NCI-H128 (cell line): ENCODE data around the gene TARS1.
"Not testable (repeated sequence)": the region's sequence is repeated elsewhere in the genome, so short reads cannot be mapped to it uniquely, and the experiment has no call there.

Experiments
- DNase-seq: peaks from one replicate; lab custom pipeline; 2025; ENCODE audit not compliant: unreplicated experiment; lab: John Stamatoyannopoulos, UW

TARS1 gene

GRCh38 chr5:33482335-33482734 lies 41.6 kb downstream of the TARS1 start:
- no peak for DNase-seq

- no peak for DNase-seq
These were observed 46.5 kb downstream of the TARS1 start for GRCh38 chr5:33487236-33487635.

- DNase-seq, result no peak
These were observed 48.0 kb downstream of the TARS1 start for GRCh38 chr5:33488558-33489355.

- DNase-seq, result no peak
These were observed 48.8 kb downstream of the TARS1 start for GRCh38 chr5:33489481-33490067.

- DNase-seq, result no peak
These were observed 49.4 kb downstream of the TARS1 start for GRCh38 chr5:33490071-33490665.

- no peak for DNase-seq
These were observed 51.2 kb downstream of the TARS1 start for GRCh38 chr5:33491941-33492340.

GRCh38 chr5:33494466-33494865 lies 53.7 kb downstream of the TARS1 start:
- no peak for DNase-seq

- DNase-seq, result no peak
These were observed 60.5 kb downstream of the TARS1 start for GRCh38 chr5:33501260-33501659.

GRCh38 chr5:33501899-33502298 lies 61.1 kb downstream of the TARS1 start:
- DNase-seq, result no peak

GRCh38 chr5:33504570-33504969 lies 63.8 kb downstream of the TARS1 start:
- no peak for DNase-seq

- DNase-seq, result no peak
These were observed 66.7 kb downstream of the TARS1 start for GRCh38 chr5:33507426-33507825.

GRCh38 chr5:33509036-33509435 lies 68.3 kb downstream of the TARS1 start:
- no peak for DNase-seq

GRCh38 chr5:33513462-33514185 lies 72.9 kb downstream of the TARS1 start:
- no peak for DNase-seq

- DNase-seq, result not testable (repeated sequence)
These were observed 74.6 kb downstream of the TARS1 start for GRCh38 chr5:33515366-33515765.

- no peak for DNase-seq
These were observed 75.7 kb downstream of the TARS1 start for GRCh38 chr5:33516421-33516820.
